Keratinocyte (primary cell): ENCODE results near the gene EBF4.
A peak's percentile ranks its signal among the peaks of the same experiment; 100 is the strongest.

ENCODE experiments used
- EZH2 ChIP-seq: IDR thresholded peaks from one replicate; pipeline ENCODE4 v1.6.1; 2012; ENCODE audit warnings: inconsistent platforms, mild to moderate bottlenecking, low read length, moderate library complexity
- TF ChIP-seq, protein P1 (sequence below), 3 experiments: IDR thresholded peaks in 1 of 3; conservative IDR thresholded peaks in 1 of 3; optimal IDR thresholded peaks in 1 of 3; 2 replicates in 2 of 3; 3 replicates in 1 of 3; pipeline versions ENCODE3 to v1.5.1; 2011; ENCODE audit warnings: low read length in 3 of 3, mild to moderate bottlenecking in 3 of 3, moderate library complexity in 2 of 3, control low read depth in 1 of 3, inconsistent platforms in 1 of 3; ENCODE audit not compliant: insufficient read depth in 2 of 3; ENCODE audit errors: extremely low read depth in 1 of 3

DNA sequence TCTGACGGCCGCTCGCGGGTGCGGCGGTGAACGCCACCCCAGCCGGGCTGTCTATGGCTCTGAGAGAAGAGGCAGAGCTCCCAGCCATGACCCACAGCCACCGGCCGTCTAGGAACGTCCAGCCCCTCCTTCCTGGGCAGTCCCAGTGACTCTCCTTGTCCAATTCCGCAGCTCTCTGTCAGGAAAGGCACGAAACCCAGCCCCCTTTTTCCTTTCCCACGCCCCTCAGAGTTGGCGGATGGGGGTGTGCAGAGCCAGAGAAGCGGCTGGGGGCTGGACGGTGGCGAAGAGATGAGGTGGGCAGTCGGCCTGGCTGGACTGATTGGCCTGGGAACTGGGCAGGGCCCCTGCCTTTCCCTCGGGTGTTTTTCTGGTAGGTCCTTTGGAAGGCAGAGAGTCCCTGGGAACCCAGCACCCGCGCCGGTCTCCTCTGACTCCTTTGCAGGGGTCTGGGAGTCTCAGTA, 1.5 kb downstream of the EBF4 start:
- TF ChIP-seq, protein P1, sequence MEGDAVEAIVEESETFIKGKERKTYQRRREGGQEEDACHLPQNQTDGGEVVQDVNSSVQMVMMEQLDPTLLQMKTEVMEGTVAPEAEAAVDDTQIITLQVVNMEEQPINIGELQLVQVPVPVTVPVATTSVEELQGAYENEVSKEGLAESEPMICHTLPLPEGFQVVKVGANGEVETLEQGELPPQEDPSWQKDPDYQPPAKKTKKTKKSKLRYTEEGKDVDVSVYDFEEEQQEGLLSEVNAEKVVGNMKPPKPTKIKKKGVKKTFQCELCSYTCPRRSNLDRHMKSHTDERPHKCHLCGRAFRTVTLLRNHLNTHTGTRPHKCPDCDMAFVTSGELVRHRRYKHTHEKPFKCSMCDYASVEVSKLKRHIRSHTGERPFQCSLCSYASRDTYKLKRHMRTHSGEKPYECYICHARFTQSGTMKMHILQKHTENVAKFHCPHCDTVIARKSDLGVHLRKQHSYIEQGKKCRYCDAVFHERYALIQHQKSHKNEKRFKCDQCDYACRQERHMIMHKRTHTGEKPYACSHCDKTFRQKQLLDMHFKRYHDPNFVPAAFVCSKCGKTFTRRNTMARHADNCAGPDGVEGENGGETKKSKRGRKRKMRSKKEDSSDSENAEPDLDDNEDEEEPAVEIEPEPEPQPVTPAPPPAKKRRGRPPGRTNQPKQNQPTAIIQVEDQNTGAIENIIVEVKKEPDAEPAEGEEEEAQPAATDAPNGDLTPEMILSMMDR (optimal IDR thresholded peaks at IDR 0.05 in 1 of 3, IDR thresholded peaks at IDR 0.05 in 1 of 3, conservative IDR thresholded peaks at IDR 0.05 in 1 of 3; ENCODE audit: extremely low read depth in 1 of 3, insufficient read depth in 2 of 3, low read length in 3 of 3), result no peak
- TF ChIP-seq EZH2, result peak; percentile 33
